Hematopoietic multipotent progenitor cell treated with erythropoietin and hydrocortisone succinate and interleukin-3 and kit ligand, for 6 days (in vitro differentiated cells): ENCODE data around the gene PCOLCE2.

Source experiments
- DNase-seq: peaks from one replicate; pipeline ENCODE4 v3.0.0-alpha.2; 2015

The PCOLCE2 gene

GRCh38 chr3:142808103-142808917, 80.6 kb downstream of the PCOLCE2 start:
- no peak for DNase-seq

GRCh38 chr3:142802891-142803290, 86.0 kb downstream of the PCOLCE2 start:
- no peak for DNase-seq

- DNase-seq: no peak
Measured at GRCh38 chr3:142801746-142802145, 87.1 kb downstream of the PCOLCE2 start.

- DNase-seq: no peak
Measured at GRCh38 chr3:142796823-142797222, 92.1 kb downstream of the PCOLCE2 start.

GRCh38 chr3:142795332-142795731, 93.6 kb downstream of the PCOLCE2 start:
- DNase-seq: no peak

- DNase-seq: no peak
Measured at GRCh38 chr3:142794508-142794907, 94.4 kb downstream of the PCOLCE2 start.

- DNase-seq: peak; percentile 50
Measured at GRCh38 chr3:142787719-142788118, 101.2 kb downstream of the PCOLCE2 start.

- no peak for DNase-seq
Measured at GRCh38 chr3:142785996-142786395, 102.9 kb downstream of the PCOLCE2 start.

- DNase-seq: no peak
Measured at GRCh38 chr3:142784228-142784627, 104.7 kb downstream of the PCOLCE2 start.

GRCh38 chr3:142782616-142783015, 106.3 kb downstream of the PCOLCE2 start:
- no peak for DNase-seq

- no peak for DNase-seq
Measured at GRCh38 chr3:142779591-142779990, 109.3 kb downstream of the PCOLCE2 start.

- DNase-seq: no peak
Measured at GRCh38 chr3:142778541-142778940, 110.3 kb downstream of the PCOLCE2 start.

- no peak for DNase-seq
Measured at GRCh38 chr3:142777927-142778326, 111.0 kb downstream of the PCOLCE2 start.

- DNase-seq: no peak
Measured at GRCh38 chr3:142768338-142768737, 120.5 kb downstream of the PCOLCE2 start.
